Breast epithelium (tissue), 3 donors: ENCODE data around the gene KCTD15.

Experiments
- CTCF ChIP-seq, 3 donors: fragments of 450-650 bp; IDR thresholded peaks; one replicate each; pipeline ENCODE4 v1.5.1; 2016 to 2017; ENCODE audit warnings: antibody characterized with exemption in 3 of 3, mild to moderate bottlenecking in 3 of 3, moderate library complexity in 3 of 3
- POLR2A ChIP-seq: fragments of 450-650 bp; IDR thresholded peaks from one replicate; pipeline ENCODE4 v1.6.1; 2016; ENCODE audit warnings: antibody characterized with exemption, mild to moderate bottlenecking, moderate library complexity

- TF ChIP-seq CTCF (IDR thresholded peaks at IDR 0.05), result no peak
- no peak for TF ChIP-seq POLR2A
These were observed 16.4 kb upstream of the KCTD15 start for GRCh38 chr19:33780251-33780650.
